Measurements from ENCODE around the gene LSM10.

GRCh38 chr1:36380782-36381181, 16.9 kb downstream of the LSM10 start:
- TF ChIP-seq CTCF (conservative IDR thresholded peaks at IDR 0.05; ENCODE audit: low read length) (no peak), EZH2phosphoT487 (IDR thresholded peaks at IDR 0.05; ENCODE audit: borderline replicate concordance) (no peak)

Measured in Loucy (cell line).